Superior temporal gyrus (tissue), 1 donor: ENCODE measurements around the gene NLRP6.
"Not testable (repeated sequence)": the region's sequence is repeated elsewhere in the genome, so short reads cannot be mapped to it uniquely, and the experiment has no call there.

Experiments used
- DNase-seq: peaks from one replicate; pipeline ENCODE4 v3.0.0-alpha.2; 2016; ENCODE audit errors: extremely low spot score

Gene NLRP6

GRCh38 chr11:282171-282570, 4.0 kb downstream of the NLRP6 start:
- no peak for DNase-seq

GRCh38 chr11:282630-283360, 4.6 kb downstream of the NLRP6 start:
- DNase-seq: no peak

DNA sequence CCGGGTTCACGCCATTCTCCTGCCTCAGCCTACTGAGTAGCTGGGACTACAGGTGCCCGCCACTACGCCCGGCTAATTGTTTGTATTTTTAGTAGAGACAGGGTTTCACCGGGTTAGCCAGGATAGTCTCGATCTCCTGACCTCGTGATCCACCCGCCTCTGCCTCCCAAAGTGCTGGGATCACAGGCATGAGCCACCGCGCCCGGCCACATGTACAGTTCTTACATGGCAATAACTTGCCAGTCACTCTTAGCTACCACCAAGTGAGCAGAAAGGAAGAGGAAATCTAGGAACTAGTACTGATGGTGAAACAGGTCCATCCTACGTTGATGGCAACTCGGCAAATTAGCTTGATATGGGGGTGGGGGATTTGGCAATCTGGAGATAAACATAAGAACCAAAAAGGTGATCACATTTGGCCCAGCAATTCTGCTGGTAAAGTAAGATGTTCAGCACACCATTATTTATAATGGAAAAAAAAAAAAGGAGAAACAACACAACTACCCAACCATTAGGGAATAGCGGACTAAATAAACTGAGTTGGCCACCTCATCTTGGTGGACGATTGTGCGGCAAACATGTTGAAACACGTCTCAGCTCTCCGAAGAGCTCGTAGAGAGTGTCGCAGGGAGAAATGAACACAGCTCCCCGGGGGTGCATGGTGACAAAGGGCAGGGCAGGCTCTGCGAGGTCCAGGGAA, 5.3 kb downstream of the NLRP6 start:
- DNase-seq: no peak

DNA sequence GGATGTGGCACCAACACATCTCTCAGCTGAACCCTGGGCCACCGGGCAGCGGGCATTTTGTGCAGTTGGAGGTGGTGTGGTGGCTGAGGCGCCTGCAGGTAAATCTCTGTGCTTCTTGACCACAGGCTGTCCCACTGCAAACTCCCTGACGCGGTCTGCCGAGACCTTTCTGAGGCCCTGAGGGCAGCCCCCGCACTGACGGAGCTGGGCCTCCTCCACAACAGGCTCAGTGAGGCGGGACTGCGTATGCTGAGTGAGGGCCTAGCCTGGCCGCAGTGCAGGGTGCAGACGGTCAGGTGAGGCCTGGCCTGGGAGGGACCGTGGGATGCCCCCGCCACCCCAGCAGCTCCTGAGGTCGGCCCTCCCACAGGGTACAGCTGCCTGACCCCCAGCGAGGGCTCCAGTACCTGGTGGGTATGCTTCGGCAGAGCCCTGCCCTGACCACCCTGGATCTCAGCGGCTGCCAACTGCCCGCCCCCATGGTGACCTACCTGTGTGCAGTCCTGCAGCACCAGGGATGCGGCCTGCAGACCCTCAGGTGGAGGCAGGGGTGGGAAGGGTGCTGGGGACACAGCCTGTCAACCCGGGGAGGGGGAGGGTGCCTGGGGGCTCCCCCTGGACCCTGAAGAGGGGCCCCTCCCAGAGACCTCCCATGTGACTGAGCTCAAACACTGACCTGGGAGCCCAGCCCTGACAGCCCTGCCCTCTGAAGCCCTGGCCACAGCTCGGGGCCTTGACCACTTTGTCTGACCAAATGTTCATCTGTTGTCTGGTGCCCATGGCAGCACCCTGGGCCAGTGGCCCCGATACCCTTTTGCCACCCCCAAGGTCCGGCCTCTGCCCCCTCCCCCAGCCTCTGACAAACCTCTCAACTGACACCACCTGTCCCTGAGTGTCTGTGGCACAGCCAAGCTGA, 6.2 kb downstream of the NLRP6 start:
- no peak for DNase-seq

GRCh38 chr11:285021-285893, 7.0 kb downstream of the NLRP6 start:
- DNase-seq: no peak

DNA sequence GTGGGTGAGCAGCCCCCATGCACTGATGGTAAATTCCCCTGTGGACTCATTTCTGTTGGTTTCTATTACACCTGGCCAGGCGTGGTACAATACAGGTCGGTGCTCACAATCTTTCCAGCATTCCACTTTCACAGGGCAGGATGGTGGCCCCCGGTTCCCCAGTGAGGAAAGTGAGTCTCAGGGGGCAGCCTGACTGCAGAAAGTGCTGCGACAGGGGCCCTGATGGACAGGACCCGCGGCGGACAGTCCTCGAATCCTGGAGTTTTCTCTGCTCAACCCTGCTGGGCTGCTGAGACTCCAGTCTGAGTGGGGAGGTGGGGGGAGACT, 7.7 kb downstream of the NLRP6 start:
- DNase-seq: no peak

DNA sequence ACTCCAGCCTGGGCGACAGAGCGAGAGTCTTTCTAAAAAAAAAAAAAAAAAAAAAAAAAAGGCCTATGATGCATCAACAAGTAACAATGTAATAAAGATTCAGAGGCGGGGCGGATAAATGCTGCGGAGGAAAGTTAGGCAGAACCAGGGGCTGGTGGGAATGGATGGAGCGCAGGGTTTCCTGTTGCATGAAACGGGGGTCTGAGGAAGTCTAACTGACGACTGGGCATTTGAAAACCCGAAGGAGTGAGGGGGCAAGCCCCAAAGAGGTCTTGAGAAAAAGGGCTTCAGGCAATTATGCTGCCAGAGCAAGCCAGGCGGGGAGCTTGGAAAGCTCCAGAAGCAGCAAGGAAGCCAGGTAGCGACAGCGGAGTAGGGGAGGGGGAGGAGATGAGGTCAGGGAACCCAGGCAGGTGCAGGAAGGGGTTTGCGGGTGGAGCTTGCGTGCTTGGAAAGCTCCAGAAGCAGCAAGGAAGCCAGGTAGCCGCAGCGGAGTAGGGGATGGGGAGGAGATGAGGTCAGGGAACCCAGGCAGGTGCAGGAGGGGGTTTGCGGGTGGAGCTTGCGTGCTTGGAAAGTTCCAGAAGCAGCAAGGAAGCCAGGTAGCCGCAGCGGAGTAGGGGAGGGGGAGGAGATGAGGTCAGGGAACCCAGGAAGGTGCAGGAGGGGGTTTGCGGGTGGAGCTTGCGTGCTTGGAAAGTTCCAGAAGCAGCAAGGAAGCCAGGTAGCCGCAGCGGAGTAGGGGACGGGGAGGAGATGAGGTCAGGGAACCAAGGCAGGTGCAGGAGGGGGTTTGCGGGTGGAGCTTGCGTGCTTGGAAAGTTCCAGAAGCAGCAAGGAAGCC, 9.0 kb downstream of the NLRP6 start:
- not testable (repeated sequence) for DNase-seq

DNA sequence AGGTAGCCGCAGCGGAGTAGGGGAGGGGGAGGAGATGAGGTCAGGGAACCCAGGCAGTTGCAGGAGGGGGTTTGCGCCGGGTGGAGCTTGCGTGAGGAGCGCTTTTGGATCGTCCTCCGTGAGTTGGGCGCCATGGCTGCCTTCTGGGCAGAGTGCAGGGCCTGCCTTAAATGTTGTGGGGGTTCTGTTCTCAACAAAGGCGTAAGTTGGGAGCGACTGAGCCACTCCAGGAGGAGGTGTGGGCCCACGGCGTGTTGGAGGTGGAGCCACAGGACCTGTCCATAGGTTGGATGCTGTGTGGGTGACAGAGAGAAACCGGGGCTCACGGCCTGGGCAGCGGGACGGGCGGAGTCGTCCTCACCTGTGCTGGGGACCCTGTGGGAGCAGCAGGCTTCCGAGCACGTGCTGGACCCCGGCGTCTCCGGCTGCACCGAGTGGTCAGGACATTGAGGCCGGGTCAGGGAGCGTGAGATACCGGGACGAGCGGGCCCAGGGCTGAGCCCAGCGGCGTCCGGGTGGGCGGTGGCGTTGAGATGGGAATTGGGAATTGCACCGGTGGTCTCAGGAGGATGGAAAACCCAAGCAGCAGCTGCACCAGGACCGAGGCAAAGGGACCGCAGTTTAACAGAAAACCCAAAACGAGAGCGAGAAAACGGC, 9.7 kb downstream of the NLRP6 start:
- no peak for DNase-seq

- no peak for DNase-seq
These were observed 10.5 kb downstream of the NLRP6 start, which contains the start of gene PGGHG for GRCh38 chr11:288478-289397. Gene PGGHG, plus strand, starts transcription at chr11:289126. Its CDS starts 691 bp downstream, at chr11:289817.

DNA sequence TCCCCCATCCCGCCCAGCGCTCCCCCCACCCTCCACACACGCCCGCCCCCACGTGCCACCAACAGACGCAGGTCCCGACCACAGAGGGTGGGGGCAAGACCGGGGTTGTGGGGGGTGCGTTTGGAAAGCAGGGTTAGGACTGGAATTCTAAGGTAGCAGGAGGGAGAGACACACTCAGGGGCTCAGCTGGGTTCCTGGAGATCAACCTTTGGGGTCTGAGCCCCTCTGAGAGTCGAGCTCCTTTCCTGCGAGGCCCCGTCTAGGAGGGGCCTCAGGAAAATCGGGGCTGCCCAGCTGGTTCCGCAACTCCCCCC, 11.1 kb downstream of the NLRP6 start:
- no peak for DNase-seq

GRCh38 chr11:289712-290620, 11.8 kb downstream of the NLRP6 start:
- DNase-seq: no peak

- no peak for DNase-seq
These were observed 12.5 kb downstream of the NLRP6 start for GRCh38 chr11:290621-291231.

- DNase-seq: no peak
These were observed 13.3 kb downstream of the NLRP6 start for GRCh38 chr11:291281-292210.

DNA sequence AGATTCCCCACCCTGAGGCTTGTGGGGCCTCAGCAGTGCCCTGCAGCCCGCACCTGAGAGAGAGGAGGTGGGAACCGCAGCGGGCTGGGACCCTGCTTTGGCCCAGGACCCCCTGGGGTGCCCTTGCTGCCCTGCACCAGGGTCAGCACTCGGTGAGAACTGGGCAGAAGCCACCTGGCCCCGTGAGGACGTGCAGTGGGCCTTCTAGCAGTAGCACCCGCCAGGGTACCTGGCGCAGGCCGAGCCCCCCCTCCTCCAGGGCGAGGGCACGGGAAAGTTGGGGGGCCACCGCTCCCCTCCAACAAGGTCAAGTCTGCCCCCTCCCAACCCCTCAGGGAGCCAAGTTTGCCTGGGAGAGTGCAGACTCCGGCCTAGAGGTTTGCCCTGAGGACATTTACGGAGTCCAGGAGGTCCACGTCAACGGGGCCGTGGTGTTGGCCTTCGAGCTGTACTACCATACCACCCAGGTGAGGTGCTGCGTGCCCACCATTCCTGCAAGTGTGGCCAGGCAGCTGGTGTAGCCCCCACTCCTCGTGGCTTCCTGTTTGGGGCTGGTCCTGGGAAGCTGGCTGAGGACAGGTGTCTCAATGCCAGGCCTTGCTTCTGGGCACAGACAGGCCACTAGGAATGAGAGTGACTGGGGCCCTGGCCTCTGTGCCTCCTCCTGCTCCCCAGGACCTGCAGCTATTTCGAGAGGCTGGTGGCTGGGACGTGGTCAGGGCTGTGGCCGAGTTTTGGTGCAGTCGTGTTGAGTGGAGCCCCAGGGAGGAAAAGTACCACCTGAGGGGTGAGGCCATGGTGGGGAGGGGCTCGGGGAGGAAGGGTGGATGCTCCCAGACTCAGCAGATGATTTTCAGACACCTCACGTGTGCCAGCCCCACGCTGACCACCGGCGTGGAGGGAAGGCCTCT, 14.3 kb downstream of the NLRP6 start:
- DNase-seq: no peak

DNA sequence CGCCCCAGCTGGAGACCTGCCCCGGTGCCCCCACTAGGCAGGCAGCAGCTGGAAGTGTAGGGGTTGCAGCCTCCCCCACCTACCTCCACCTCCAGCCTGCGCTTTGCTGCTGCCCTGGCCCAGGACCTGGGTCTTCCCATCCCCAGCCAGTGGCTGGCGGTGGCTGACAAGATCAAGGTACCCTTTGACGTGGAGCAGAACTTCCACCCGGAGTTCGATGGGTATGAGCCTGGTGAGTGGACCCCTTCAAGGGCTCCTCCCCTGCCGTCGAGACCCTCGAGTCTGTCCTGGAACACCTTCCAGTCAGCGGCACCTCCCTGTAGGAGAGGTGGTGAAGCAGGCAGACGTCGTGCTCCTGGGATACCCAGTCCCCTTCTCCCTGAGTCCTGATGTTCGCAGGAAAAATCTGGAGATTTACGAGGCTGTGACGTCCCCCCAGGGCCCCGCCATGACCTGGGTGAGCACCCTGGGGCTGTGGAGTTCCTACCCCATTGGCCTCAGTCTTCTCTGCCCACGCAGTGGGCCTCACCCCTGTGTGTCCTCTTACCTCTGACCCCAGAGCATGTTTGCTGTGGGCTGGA, 15.2 kb downstream of the NLRP6 start:
- no peak for DNase-seq
